Fibroblast of skin of back (primary cell): Measurements from ENCODE around the gene ZFYVE21.
A peak's percentile ranks its signal among the peaks of the same experiment; 100 is the strongest.

Source experiments
- DNase-seq: peaks from one replicate; pipeline ENCODE4 v3.0.0-alpha.2; 2013

Gene ZFYVE21

DNA sequence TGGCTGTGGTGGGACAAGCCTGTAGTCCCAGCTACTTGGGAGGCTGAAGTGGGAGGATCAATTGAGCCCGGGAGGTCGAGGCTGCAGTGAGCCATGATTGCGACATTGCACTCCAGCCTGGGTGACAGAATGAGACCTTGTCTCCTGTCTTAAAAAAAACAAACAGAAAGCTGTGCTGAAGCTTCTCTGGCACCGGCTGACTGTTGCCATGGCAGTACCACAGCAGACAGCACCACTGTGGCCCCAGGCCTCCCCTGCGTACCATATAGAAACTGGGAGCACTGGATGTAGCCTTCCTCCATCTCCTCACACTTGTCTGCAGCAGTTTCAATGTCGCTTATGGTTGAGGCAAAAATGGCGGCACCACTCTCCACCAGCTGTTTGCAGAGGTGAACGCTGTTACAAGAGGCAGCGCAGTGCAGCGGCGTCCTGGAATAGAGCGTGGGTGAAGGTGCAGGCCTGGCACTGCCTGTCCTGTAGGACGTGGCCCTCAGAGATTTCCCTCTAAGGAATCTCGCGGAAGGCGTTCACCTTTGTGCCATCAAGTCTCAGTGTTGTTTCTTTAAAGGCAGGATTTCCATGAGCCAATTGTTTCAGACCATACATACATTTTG, 21.9 kb downstream of the ZFYVE21 start:
- no peak for DNase-seq

DNA sequence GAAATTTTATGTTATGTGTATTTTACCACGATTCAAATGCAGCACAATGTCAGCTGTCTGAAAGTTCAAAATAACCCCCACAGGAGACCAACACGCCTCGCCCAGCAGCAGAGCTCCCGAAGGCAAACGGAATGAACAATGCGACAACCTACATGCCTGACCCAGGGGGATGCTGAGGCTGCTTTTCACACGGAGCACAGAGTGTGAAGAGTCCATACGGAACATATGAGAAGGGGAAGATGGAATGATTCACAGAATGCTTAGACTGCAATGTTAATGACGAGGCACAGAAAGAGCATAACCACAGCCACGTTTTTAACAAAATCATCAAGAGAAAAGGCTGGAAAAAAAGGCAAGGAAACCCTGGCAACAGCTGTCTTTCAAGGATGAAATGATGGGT, 22.6 kb downstream of the ZFYVE21 start:
- peak; percentile 62 for DNase-seq

DNA sequence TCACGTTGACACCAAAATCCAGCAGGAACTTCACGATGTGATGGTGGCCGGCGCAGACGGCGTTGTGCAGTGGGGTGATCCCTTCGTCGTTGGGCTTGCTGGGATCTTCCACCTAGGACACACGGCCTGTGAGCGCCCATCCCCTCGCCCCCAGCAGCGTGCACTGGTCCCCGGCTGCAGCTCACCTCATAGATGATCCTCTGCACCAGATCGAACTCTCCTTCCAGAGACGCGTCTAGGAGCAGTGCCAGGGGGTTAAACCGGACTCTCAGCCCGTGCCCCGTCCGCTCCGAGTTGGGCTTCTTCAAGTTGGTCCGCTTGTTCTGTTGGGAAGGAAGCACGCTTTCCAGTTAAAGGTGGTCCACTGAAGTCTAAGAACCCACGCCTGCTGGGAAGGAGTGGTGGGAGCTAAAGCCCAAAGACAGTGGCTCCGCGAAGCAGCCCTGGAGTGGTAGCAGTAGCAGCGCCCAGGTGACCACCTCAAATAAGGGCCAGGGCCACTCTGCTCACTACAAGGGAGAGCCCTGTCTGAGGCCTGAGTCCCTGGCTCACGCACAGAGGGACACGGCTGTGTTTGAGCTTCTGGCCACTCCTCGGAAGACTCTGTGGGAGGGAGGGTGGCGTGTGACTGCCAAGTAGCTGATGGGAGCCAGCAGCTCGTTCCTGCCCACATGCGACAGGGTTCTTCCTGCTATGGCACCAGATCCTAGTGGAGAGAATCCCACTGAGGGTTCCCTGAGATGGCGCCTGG, 23.3 kb downstream of the ZFYVE21 start:
- no peak for DNase-seq

DNA sequence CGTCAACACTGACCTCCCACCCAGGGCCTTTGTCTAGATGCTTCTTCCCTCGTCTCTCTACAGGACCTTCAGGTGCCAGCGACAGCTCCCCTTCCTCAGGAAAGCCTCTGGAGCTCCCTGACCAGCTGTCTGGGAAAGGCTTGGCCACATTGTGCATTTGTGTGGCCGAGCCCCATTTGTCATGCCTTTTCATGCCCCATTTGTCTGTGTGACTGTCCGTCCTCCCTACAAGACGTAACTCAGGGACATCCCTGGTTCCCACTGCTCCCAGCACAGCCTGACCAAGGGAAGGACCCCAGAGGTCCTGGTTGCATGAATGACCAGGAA, 23.8 kb downstream of the ZFYVE21 start:
- DNase-seq = no peak

DNA sequence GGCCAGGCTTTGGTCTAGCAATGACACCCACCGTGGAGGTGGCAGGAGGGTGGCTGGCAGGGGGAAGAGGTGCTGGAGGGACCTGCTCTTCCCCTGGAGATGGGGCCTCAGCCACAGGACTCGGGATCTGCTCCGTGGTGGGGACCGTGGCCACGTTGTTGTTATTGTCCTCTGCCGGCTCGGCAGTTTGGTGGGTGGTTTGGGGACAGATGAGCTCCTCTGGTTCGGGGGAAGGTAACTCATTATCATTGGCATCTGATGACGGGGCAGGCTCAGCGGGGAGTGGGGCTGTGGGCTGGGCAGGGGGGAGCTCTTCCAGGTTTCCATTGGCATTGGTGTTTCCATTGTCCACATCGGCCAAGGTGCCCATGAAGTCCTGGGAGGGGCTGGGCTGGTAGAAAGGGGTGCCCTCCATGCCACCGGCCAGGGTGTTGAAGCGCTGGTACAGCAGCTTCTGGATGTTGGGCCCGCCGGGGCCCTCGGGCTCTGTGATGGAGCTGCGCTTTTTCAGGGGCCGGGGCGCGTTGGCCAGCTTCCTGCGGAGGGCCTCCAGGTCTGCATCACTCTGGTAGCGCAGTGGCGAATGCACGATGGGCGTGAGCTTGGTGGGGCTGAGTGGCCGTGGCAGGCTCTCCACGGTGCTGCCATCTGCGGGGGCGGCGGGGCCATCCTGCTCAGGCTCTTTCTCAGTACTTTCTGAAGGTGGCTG, 24.3 kb downstream of the ZFYVE21 start:
- DNase-seq = no peak

DNA sequence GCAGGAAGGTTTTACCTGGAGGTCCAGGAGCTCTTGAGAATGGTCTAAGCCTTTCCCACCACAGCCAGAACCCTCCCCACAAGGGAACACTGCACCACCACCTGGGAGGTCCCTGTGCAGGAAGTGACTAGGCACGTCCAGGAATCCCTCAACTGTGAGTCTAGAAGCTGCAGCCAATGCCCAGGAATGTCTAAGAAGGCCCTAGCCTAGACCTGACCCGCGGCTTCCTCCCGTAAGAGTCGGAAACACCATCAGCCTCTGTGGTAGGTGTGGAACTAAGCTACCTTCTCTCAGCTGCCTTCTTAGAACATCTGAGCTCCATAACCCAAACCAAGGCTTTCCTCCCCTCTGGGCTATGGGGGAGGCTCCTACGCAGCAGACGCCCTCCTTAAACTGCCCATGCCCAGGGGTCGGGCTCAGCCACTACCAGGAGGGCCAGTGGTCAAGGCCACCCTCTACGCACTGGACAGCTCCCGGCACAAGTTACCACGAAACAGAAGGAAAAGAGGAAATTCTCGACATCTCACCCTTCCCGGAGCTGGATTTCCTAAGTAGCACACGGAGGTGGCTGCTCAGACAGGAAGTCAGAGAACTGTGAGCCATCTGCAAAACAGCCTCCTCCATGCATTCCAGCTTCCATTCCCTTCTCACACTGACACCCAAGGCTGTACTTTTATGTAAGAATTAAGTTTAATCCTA, 25.5 kb downstream of the ZFYVE21 start:
- DNase-seq = peak; percentile 66

DNA sequence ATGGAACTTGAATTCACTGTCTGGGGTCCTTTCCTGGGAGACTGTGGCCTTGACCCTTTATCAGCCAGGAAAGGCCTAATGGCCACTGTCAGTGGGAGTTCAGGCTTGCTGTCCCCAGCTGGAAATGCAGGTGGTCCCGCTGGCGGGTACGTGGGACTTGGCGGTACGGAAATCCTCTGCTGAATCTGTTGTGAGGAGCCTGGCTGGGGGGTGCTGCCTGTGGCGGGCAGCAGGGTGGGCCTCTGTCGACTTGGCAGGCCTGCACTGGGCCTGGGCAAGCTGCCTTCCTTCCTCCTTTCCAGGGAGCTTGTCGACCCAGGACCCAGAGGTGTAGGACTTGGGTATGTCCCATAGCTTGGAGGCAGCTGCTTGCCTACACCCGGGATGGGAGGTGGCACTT, 26.3 kb downstream of the ZFYVE21 start:
- no peak for DNase-seq

DNA sequence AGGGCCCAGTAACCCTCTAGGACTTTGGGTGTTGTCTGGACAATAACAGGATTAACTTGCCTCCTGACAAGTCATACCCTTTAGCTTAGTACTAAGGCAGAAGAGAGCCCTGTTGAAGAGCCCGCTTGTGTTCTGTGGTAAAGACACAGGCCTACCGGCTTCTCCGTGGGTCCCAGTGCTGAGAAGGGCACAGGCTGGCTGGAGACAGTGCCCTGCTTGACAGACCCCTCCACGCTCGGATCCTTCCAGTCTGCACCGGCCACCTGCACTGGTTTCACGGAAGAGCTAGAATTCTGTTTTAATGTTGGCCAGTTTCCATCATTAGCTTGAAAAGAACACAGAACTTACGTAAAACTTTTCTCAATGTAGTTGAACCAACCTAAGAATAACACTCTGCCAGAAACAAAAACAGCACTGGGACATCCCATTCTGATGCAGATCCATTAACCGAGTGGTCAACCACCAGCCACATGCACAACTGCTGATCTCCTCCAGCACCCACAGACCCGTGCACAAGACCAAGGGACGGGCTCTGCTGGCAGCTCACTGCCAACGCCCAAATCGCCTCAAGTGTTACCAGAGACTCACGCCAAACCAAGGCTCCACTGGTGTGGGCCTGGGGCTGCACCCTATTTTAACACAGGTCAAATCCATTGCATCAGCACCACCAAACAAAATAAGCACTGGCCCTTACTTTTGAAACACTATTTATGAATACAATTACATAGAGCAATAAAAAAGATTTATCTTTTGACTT, 27.1 kb downstream of the ZFYVE21 start:
- DNase-seq = no peak

DNA sequence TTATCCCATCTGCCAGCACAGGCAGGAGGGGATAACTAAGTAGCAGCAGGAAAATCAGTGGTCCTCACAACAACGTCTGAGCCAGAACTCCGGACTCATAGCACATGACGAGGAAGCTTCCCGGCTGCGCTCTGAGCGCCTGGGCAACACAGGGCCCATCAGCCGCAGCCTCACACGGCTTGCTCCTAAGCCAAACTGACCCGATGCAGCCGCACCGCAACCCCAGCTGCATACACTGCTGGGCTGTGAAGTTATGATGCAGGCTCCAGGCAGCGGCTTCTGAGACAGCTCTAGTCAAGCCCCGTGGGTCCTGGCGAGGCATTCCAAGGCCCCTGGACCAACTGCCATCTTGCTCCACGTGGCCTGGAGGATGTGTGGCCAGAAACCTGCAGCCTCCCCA, 28.1 kb downstream of the ZFYVE21 start:
- no peak for DNase-seq

DNA sequence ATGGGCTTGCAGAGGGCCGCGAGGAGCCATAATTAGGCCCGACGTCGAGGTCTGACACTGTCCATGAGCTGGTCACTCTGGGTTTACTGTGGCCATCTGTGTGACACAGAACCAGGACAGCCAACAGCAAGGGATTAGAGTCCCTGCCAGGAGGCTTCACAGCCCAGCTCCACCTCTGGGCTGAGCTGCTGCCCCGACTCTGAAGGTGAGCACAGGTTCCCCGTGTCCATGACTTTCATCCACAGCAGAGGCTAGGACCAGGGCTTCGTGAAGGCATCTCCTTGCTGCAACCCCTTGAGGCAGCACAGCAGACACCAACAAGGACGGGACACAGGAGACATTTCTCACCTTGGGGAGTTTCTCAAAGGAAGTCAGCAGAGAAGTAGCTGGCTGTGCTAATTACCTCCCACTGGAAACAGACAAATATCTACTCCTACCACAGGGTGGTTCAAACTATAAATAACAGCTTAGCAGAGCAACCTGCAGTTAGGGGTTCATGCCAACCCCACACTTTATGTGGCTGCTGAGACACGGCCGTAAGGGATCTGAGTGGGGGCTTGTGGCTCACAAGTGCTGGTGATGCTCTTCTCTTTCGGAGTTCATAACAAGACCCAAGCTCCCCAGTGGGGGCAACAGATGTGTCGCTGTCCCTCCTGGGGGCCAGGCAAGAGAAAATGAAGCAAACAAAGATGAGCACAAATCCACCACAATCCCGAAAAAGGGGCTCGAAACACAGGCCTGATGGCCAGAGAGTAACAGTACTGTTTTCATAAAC, 29.2 kb downstream of the ZFYVE21 start:
- DNase-seq = no peak

DNA sequence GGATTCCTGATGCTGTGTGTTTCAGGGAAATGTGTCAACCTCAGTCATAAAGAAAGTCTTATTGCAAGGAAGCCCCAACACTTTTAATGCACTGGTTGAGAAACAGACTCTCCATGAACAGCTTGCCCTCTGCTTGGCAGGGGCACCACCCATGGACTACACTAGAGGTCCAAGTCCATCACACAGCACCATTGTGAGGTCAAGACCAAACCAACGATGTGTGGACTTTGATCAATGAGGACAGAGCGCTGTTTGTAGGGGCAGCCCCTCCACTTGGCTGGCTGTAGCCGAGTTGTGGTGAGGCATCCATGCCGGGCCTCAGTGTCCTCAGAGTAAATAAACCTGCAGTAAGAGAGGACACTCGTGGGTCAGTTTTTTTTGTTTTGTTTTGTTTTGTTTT, 29.8 kb downstream of the ZFYVE21 start:
- no peak for DNase-seq

DNA sequence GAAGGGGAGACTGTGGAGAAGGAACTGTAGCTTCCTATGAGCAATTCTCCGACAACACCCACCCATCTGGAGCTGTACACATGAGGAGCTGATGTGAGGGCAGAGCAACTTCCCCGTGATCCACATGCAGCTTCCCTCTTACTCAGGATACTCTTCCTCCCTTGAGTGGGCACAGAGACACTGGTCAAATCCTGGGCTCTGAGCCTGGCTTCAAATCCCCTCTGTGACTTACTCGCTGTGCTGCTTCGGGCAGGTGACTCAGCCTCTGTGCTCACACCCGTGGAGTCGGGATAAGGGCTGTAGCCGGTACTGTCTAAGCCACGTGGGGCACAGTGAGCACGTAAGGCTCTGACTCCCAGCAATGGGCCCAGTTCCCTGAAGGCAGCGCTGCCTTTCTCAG, 31.1 kb downstream of the ZFYVE21 start:
- DNase-seq = peak; percentile 36

DNA sequence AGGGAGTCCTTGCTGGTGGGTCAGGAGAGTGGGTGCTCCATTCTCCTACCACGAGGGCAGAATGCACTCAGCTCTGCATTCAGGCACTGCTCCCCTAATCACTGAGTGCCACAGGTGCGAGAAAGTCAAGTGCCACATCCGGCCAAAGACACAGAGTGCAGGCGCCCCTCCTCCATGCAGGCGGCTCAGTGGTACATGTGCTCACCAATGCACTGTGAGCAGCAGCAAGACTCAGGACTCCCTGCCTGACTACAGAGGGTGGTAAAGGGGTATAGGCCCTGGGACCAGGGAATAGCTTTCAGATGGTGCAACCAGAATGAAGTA, 32.9 kb downstream of the ZFYVE21 start:
- no peak for DNase-seq

DNA sequence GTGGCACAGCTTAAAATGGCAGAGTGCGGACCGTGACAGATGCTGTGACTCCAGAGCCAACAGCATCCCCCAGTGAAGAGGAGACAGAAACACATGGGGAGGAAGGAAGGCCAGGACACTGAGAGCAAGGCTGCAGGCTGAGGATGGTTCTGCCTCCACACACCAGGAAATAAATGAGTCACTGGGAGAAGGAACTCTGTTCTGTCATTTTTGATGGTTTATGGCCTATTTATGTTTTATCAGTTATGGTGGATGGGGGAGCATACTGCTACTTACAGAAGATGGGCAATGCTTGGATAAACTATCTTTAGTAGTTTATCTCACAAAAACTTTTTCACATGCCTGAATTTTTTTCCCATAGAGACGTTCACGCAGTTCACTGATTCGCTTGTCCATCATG, 33.8 kb downstream of the ZFYVE21 start:
- no peak for DNase-seq

DNA sequence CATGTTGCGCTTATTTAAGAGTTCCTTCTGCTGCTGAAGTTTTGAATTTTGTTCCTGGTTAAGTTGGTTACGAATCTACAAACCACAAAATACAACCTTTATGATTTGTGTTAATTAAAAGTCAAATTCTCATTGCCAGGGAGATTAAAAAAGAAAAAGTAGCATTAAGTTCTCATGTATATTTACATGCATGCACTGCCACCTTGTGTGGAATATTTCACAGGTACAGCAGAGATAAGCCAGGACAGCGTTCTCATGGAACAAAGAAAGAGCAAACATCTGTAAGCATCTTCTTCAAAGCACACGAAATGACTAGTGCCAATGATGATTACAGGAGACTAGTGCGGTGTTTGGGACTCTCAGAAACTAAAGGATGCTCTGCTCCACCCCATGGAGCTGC, 34.2 kb downstream of the ZFYVE21 start:
- DNase-seq = no peak

DNA sequence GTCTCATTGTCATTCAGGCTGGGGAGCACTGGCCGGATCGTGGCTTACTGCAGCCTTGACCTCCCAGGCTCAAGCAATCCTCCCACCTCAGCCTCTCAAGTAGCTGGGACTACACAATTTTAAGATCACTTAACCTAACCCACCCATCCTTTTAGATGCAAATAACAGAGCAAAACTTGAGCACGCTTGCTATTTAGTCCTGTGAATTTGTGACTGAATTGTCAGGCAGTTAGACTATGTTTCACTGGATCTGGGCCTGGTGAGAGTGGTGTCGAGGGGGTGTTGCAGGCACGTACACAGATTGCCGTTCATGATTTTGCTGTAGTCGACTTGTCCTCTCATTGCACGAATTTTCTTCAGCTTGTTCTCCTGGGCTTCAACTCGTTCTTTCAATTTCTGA, 38.2 kb downstream of the ZFYVE21 start:
- DNase-seq = no peak

DNA sequence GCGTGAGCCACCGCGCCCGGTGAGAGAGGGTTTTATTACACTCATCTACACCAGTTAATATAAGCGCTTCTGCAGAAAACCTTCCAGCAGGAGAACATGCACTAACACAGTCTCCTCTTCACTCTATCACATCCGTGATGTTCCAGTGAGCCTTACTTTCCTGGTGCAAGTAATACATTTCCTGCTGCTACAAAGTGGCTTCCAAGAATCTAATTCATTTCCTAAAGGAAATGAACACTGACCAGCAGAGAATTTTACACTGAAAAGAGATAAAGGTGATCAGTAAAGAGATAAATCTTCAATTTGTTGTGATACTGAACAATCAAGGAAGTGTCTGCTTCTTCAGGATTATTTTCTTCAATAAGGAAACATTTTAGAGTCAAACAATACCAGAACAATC, 39.5 kb downstream of the ZFYVE21 start:
- DNase-seq = no peak

DNA sequence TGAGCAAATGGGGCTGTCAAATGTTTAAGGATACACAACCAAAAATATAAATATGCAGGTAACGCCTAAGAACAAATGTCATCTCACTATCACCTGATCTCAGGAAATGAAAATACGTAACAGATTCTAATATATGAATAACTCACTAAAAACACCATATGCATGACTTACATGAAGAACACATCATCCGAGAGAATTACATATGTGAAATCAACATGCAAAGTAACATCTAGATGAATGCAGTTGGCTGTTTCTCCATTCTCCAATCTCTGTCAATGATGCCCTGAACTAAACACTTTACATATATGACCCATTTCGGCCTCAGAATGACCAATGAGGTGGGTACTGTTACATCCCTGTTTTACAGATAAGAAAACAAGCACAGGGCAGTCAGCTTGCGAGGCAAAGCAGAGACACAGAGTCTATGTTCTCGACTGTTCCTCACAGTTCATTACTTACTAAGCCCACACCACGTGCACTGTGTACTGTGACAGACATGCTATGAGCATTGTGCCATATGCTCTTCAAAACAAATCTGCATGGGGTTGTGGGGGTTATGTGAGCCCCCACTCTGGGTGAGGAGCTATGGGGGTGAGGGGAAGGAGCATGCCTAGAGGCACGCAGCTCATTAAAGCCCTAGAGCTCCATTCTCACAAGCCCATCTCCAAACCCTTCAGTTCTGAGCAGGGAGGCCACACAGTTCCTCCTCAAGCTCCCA, 42.6 kb downstream of the ZFYVE21 start:
- DNase-seq = no peak

DNA sequence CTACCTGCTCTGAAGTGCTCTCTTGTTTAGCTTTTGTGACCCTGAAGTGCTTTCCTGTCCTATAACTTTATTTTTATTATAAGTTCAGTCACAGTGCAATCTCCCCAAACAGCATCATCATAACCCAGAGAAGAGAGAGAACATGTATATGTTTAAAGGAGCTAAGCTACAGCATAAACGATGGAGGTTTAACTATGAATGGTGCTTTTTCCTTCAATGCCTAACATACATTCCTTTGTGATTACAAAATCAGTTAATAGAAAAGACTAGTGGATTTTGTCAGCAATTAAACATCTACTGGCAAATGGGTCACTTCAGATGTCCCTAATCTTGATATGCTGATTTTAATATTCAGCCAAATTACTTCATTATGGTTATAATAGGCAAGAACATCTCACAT, 46.4 kb downstream of the ZFYVE21 start:
- DNase-seq = peak; percentile 39

DNA sequence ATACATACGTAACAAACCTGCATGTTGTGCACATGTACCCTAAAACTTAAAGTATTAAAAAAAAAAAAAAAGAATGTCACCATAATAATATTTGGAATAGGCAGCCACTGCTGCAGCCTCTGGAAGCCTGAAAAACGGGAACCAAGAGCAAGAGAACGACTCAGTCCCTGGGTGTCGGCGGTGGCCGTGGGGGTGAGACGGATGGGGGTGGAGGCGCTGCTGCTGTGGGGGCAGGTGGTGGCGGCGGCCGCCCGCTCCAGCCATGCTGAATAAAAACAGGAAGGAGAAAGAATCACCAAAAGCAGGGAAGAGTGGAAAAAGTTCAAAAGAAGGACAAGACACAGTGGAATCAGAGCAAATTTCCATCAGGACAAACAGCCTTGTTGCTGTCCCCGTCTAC, 46.9 kb downstream of the ZFYVE21 start:
- no peak for DNase-seq

DNA sequence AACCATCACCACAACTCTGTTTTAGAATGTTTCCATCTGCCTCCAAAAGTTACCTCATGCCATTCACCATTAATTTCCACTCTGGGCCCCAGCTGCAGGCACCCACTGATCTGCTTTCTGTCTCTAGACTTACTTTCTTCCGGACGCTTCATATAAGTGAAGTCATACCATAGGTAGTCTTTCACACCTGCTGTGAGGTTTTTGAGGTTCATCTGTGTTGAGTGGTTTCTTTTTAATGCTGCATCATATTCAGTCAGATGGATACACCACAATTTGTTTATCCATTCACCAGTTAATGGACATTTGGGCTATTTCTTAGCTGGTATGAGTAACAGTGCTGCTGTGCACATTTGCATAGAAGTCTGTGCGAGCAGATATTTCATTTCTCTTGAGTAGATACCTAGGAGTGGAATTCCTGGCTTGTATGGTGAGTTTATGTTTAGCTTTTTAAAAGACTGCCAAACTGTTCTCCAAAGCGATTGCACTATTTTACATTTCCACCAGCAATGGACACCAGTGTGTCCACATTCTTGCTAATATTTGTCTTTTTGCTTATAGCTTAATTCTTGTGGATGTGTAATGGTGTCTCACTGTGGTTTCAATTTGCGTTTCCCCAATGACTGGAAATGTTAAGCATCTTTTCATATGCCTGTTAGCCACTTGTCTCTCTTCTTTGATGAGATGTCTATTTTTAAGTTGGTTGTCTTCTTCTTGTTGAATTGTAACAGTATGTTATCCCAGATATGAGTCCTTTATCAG, 48.3 kb downstream of the ZFYVE21 start:
- no peak for DNase-seq
